Suprapubic skin (tissue), 4 donors: ENCODE results near the gene TMEM156. TPM values are rescaled to one million over a fixed set of nuclear protein-coding genes. Genes with fewer than 3 reads are reported as not detected.
"Not testable (repeated sequence)": the region's sequence is repeated elsewhere in the genome, so short reads cannot be mapped to it uniquely, and the experiment has no call there.

Experiments
- DNase-seq, 2 donors: peaks; one replicate each; pipeline ENCODE4 v3.0.0-alpha.2; 2019; ENCODE audit warnings: low spot score in 2 of 2
- H3K27ac ChIP-seq: fragments of 200-600 bp; sonication (generic); one replicate; pipeline ENCODE4 v1.5.1; 2019
- H3K27me3 ChIP-seq: fragments of 200-600 bp; sonication (generic); one replicate; pipeline ENCODE4 v1.5.1; 2019
- H3K36me3 ChIP-seq: fragments of 200-600 bp; sonication (generic); one replicate; pipeline ENCODE4 v1.5.1; 2019
- H3K4me1 ChIP-seq: fragments of 200-600 bp; sonication (generic); one replicate; pipeline ENCODE4 v1.5.1; 2019
- H3K4me3 ChIP-seq: fragments of 200-600 bp; sonication (generic); one replicate; pipeline ENCODE4 v1.5.1; 2019; ENCODE audit warnings: mild to moderate bottlenecking
- H3K9me3 ChIP-seq: fragments of 200-600 bp; sonication (generic); one replicate; pipeline ENCODE4 v1.5.1; 2019
- CTCF ChIP-seq, 2 donors: fragments of 200-600 bp in 1 of 2; fragments of 450-650 bp in 1 of 2; sonication (generic) in 1 of 2; IDR thresholded peaks; one replicate each; pipeline ENCODE4 v1.5.1; 2016 to 2019; ENCODE audit warnings: antibody characterized with exemption in 2 of 2, mild to moderate bottlenecking in 1 of 2, moderate library complexity in 1 of 2
- EP300 ChIP-seq: sonication (generic); formaldehyde crosslinking; IDR thresholded peaks from one replicate; pipeline ENCODE4 v1.6.1; 2017; ENCODE audit warnings: antibody characterized with exemption
- POLR2A ChIP-seq, 2 donors: fragments of 450-650 bp; IDR thresholded peaks; one replicate each; pipeline ENCODE4 v1.6.1; 2017; ENCODE audit warnings: antibody characterized with exemption in 2 of 2, mild to moderate bottlenecking in 2 of 2, moderate library complexity in 2 of 2
- POLR2AphosphoS5 ChIP-seq, 3 donors: sonication (generic); formaldehyde crosslinking; IDR thresholded peaks; one replicate each; pipeline ENCODE4 v1.6.1; 2017; ENCODE audit warnings: antibody characterized with exemption in 3 of 3
- WGBS: methylation state at CpG from one replicate; pipeline ENCODE4 v1.1.5; 2018; 5-methylcytosine and 5-hydroxymethylcytosine counted together
- total RNA-seq, 4 donors: library from RNA; depleted of rRNA; stranded (reverse); fragments of >200 nt; gene quantifications; one replicate each; pipeline ENCODE4 v1.1.0, GENCODE V29; 2016

The TMEM156 gene
- total RNA-seq, 4 donors from 2014 or later, result not detected

GRCh38 chr4:38950159-38950558, 82.0 kb downstream of the TMEM156 start:
- no peak overlapping the region for H3K4me3 ChIP-seq
- no peak overlapping the region for H3K27ac ChIP-seq
- H3K36me3 ChIP-seq, result peaks cover 3% of the 10 kb centered on the region
- WGBS, result 90% methylated on average over 2 of the region's 2 CpGs
- H3K4me1 ChIP-seq, result peaks cover 3% of the 10 kb centered on the region
- H3K9me3 ChIP-seq, result no peaks in the 10 kb centered on the region
- no peak for TF ChIP-seq EP300
- no peak for DNase-seq
- no peaks in the 10 kb centered on the region for H3K27me3 ChIP-seq

GRCh38 chr4:38949411-38950051, 82.7 kb downstream of the TMEM156 start:
- H3K36me3 ChIP-seq, result peaks cover 9% of the 10 kb centered on the region
- peaks cover 3% of the 10 kb centered on the region for H3K4me1 ChIP-seq
- no peak for DNase-seq
- WGBS, result 40% methylated on average over 5 of the region's 5 CpGs
- H3K9me3 ChIP-seq, result no peaks in the 10 kb centered on the region
- TF ChIP-seq POLR2AphosphoS5 (IDR thresholded peaks at IDR 0.05), result no peak
- TF ChIP-seq EP300, result no peak
- TF ChIP-seq CTCF (IDR thresholded peaks at IDR 0.05), result no peak
- no peak for TF ChIP-seq POLR2A (IDR thresholded peaks at IDR 0.05)
- no peaks in the 10 kb centered on the region for H3K27me3 ChIP-seq
- H3K27ac ChIP-seq, result no peak overlapping the region
- no peak overlapping the region for H3K4me3 ChIP-seq

GRCh38 chr4:38948551-38948950, 83.7 kb downstream of the TMEM156 start:
- peaks cover 16% of the 10 kb centered on the region for H3K36me3 ChIP-seq
- H3K4me1 ChIP-seq, result peaks cover 3% of the 10 kb centered on the region
- no peaks in the 10 kb centered on the region for H3K27me3 ChIP-seq
- H3K9me3 ChIP-seq, result no peaks in the 10 kb centered on the region
- DNase-seq, result no peak
- no peak overlapping the region for H3K27ac ChIP-seq
- WGBS, result 35% methylated on average over 2 of the region's 2 CpGs
- TF ChIP-seq POLR2AphosphoS5 (IDR thresholded peaks at IDR 0.05) (no peak), POLR2A (IDR thresholded peaks at IDR 0.05) (no peak), EP300 (peak; percentile 33)
- H3K4me3 ChIP-seq, result no peak overlapping the region

GRCh38 chr4:38946919-38947318, 85.3 kb downstream of the TMEM156 start:
- TF ChIP-seq CTCF (IDR thresholded peaks at IDR 0.05), result no peak
- no peak for TF ChIP-seq POLR2AphosphoS5 (IDR thresholded peaks at IDR 0.05)
- TF ChIP-seq EP300, result no peak
- TF ChIP-seq POLR2A (IDR thresholded peaks at IDR 0.05), result no peak
- Histone ChIP-seq H3K9me3 (no peaks in the 10 kb centered on the region), H3K27ac (no peak overlapping the region), H3K4me1 (peaks cover 3% of the 10 kb centered on the region), H3K4me3 (no peak overlapping the region), H3K36me3 (peaks cover 29% of the 10 kb centered on the region), H3K27me3 (no peaks in the 10 kb centered on the region)
- 82% methylated on average over 3 of the region's 3 CpGs for WGBS
- DNase-seq, result no peak

GRCh38 chr4:38944440-38944839, 87.8 kb downstream of the TMEM156 start:
- Histone ChIP-seq H3K9me3 (no peaks in the 10 kb centered on the region), H3K4me3 (no peak overlapping the region), H3K36me3 (peaks cover 49% of the 10 kb centered on the region), H3K27ac (no peak overlapping the region), H3K27me3 (no peaks in the 10 kb centered on the region), H3K4me1 (peaks cover 3% of the 10 kb centered on the region)
- no peak for DNase-seq
- no peak for TF ChIP-seq EP300
- no peak for TF ChIP-seq POLR2A (IDR thresholded peaks at IDR 0.05)
- no peak for TF ChIP-seq CTCF (IDR thresholded peaks at IDR 0.05)
- WGBS, result 86% methylated on average over 9 of the region's 9 CpGs

GRCh38 chr4:38943343-38943742, 88.9 kb downstream of the TMEM156 start:
- H3K4me3 ChIP-seq, result no peak overlapping the region
- H3K36me3 ChIP-seq, result peaks cover 60% of the 10 kb centered on the region
- no peaks in the 10 kb centered on the region for H3K9me3 ChIP-seq
- peaks cover under 1% of the 10 kb centered on the region for H3K4me1 ChIP-seq
- no peak for DNase-seq
- no peaks in the 10 kb centered on the region for H3K27me3 ChIP-seq
- no peak for TF ChIP-seq CTCF (IDR thresholded peaks at IDR 0.05)
- WGBS, result 81% methylated on average over 4 of the region's 4 CpGs
- no peak overlapping the region for H3K27ac ChIP-seq

GRCh38 chr4:38941906-38942305, 90.3 kb downstream of the TMEM156 start:
- WGBS, result 66% methylated on average over 3 of the region's 3 CpGs
- peaks cover 74% of the 10 kb centered on the region for H3K36me3 ChIP-seq
- H3K9me3 ChIP-seq, H3K4me1 ChIP-seq, H3K27ac ChIP-seq, H3K4me3 ChIP-seq, DNase-seq, H3K27me3 ChIP-seq: not testable (repeated sequence)
